ENCODE data around the gene CDH5. TPM values are rescaled to one million over a fixed set of nuclear protein-coding genes. Genes with fewer than 3 reads are reported as not detected.

Gene CDH5
- total and polyA plus RNA-seq, 2 donors (not counting 3 experiments of a cell fraction or from before 2014, with no cell fraction given) = 765 to 815 TPM

GRCh38 chr16:66358231-66358630 is 8.3 kb upstream of the CDH5 start:
- no peaks in the 10 kb centered on the region for H3K27me3 ChIP-seq (ENCODE audit: control insufficient read depth in 2 of 2, insufficient read depth in 2 of 2, low read length in 2 of 2)

More at GRCh38 chr16:66358231-66358630, 8.3 kb upstream of the CDH5 start:
- Histone ChIP-seq H3K27ac (ENCODE audit: insufficient read depth, low read depth, low read length) (peak overlapping the region; percentile 99), H3K9me3 (replicated peaks; ENCODE audit: control insufficient read depth, insufficient read depth, low read length) (no peaks in the 10 kb centered on the region), H3K4me3 (replicated peaks in 1 of 3; ENCODE audit: insufficient read depth in 1 of 3, low read depth in 1 of 3, low read length in 3 of 3) (no peak overlapping the region), H2AFZ (ENCODE audit: low read depth, low read length) (no peak overlapping the region), H3K9me1 (replicated peaks; ENCODE audit: control insufficient read depth, extremely low read depth, insufficient read depth, low read length) (no peaks in the 10 kb centered on the region), H3K4me2 (ENCODE audit: insufficient read depth, low read length) (no peak overlapping the region), H3K9ac (replicated peaks; ENCODE audit: extremely low read depth, insufficient read depth, low read length) (peak overlapping the region; percentile 17), H3K79me2 (ENCODE audit: control insufficient read depth, insufficient read depth, low read length) (peaks cover 3% of the 10 kb centered on the region), H3K4me1 (ENCODE audit: control insufficient read depth, extremely low read depth, insufficient read depth, low read length) (peaks cover 57% of the 10 kb centered on the region), H3K36me3 (ENCODE audit: control insufficient read depth in 2 of 2, extremely low read depth in 1 of 2, insufficient read depth in 2 of 2, low read length in 2 of 2) (no peaks in the 10 kb centered on the region), H4K20me1 (replicated peaks; ENCODE audit: control insufficient read depth, extremely low read depth, insufficient read depth, low read length) (no peaks in the 10 kb centered on the region)
- intact Hi-C loops (cut with micrococcal nuclease) = loop anchor here (2.0 to 5.0 kb wide), 2 partner anchors 124 to 159 kb away; no protein-coding TSS in a partner anchor
- CTCF ChIA-PET = interaction anchor here (0.6 to 6.5 kb wide), 13 partner anchors 10 to 219 kb away, joined by 3 to 126 read pairs (median 4); partner anchors contain the start of gene CDH5
- TF ChIP-seq POLR2AphosphoS5 (IDR thresholded peaks at IDR 0.05; ENCODE audit: insufficient read depth, low read depth, low read length) (no peak), EZH2 (IDR thresholded peaks at IDR 0.05; ENCODE audit: borderline replicate concordance, low read depth, low read length, severe bottlenecking) (no peak), CTCF (IDR thresholded peaks at IDR 0.05; ENCODE audit: extremely low read depth in 1 of 2, insufficient read depth in 1 of 2, low read depth in 1 of 2, low read length in 2 of 2) (no peak), MYC (IDR thresholded peaks at IDR 0.05; ENCODE audit: low read depth, low read length) (no peak), FOS (IDR thresholded peaks at IDR 0.05; ENCODE audit: borderline replicate concordance, insufficient read depth, low read length) (no peak), GATA2 (IDR thresholded peaks at IDR 0.05; ENCODE audit: insufficient read depth, insufficient read length, low read depth, low read length) (no peak), MAX (IDR thresholded peaks at IDR 0.05; ENCODE audit: insufficient read depth, insufficient read length) (no peak), POLR2A (IDR thresholded peaks at IDR 0.05; ENCODE audit: low read depth, low read length) (no peak), JUN (IDR thresholded peaks at IDR 0.05; ENCODE audit: borderline replicate concordance, insufficient read depth, insufficient read length, low read depth) (no peak)
- no peak for FAIRE-seq
- no peak for DNase-seq (ENCODE audit: low read depth, low spot score)
- BruUV-seq (replicated peaks) = no TSS peak
- POLR2A ChIA-PET = interaction anchor here (1.4 to 3.4 kb wide), 4 partner anchors 11 to 24 kb away, joined by 3 to 53 read pairs (median 9); no protein-coding TSS in a partner anchor
- dilution Hi-C loops (cut with MboI; ENCODE audit: extremely low pct_ligation_motif_present, low sequenced_read_pairs) = no loop called here

Measured in endothelial cell of umbilical vein (primary cell).